K562 (cell line): ENCODE results near the gene KLRC2. TPM values are rescaled to one million over a fixed set of nuclear protein-coding genes. Genes with fewer than 3 reads are reported as not detected.
"Not testable (repeated sequence)": the region's sequence is repeated elsewhere in the genome, so short reads cannot be mapped to it uniquely, and the experiment has no call there.

Experiments used
- ATAC-seq: fragments of 200-7000 bp; cut with Tn5 transposase; 3 replicates; pipeline ENCODE4 v1.9.1; 2020; ENCODE audit warnings: moderate library complexity
- BruUV-seq: library from RNA; stranded (reverse); fragments of 400-500 nt; replicated peaks from 2 replicates; lab custom pipeline; 2021; lab: Mats Ljungman, UMichigan
- CTCF ChIA-PET: fragments of 300-600 bp; formaldehyde crosslinking; extraction: SDS; loops from one replicate; lab custom pipeline; 2021; ENCODE audit warnings: low intra/inter-chr PET ratio; lab: Yijun Ruan, JAX
- POLR2A ChIA-PET: fragments of 300-600, 350-650 bp; sonication (Branson Sonifier 250); formaldehyde crosslinking; extraction: SDS; loops from one replicate; lab custom pipeline; 2021; ENCODE audit warnings: antibody characterized with exemption, inconsistent platforms; lab: Yijun Ruan, JAX
- DNase-seq, 4 experiments: peaks; one replicate each; pipeline versions ENCODE4 v3.0.0 to v3.0.0-alpha.2; 2011 to 2018; ENCODE audit warnings: low spot score in 3 of 4, mixed read lengths in 3 of 4; ENCODE audit errors: extremely low read depth in 1 of 4
- FAIRE-seq: peaks from 2 replicates; lab custom pipeline; 2011; peaks lifted over from hg19 to GRCh38; lab: Jason Lieb, UNC
- H2AFZ ChIP-seq: 2 replicates; pipeline ENCODE4 v1.6.0; 2011; ENCODE audit warnings: low read depth, low read length, control low read depth, inconsistent platforms
- H3K27ac ChIP-seq: fragments of 200-600 bp; 3 replicates; pipeline ENCODE4 v1.8.0; 2011; ENCODE audit warnings: low read depth, mild to moderate bottlenecking, control low read depth, inconsistent platforms, low read length, moderate library complexity, mixed read lengths; ENCODE audit errors: extremely low read depth
- H3K27me3 ChIP-seq, 2 experiments: fragments of 300-600 bp in 1 of 2; 2 replicates in 1 of 2; 3 replicates in 1 of 2; pipeline versions ENCODE4 v1.6.0 to v1.8.0; 2011; ENCODE audit warnings: inconsistent platforms in 2 of 2, low read length in 2 of 2, mild to moderate bottlenecking in 1 of 2, mixed read lengths in 1 of 2, moderate library complexity in 1 of 2; ENCODE audit not compliant: control insufficient read depth in 2 of 2, insufficient read depth in 2 of 2
- H3K36me3 ChIP-seq: fragments of 300-600 bp; 3 replicates; pipeline ENCODE4 v1.8.0; 2011; ENCODE audit warnings: mild to moderate bottlenecking, low read length, inconsistent platforms; ENCODE audit not compliant: control insufficient read depth, insufficient read depth
- H3K4me1 ChIP-seq, 2 experiments: fragments of 200-600 bp in 1 of 2; replicated peaks in 1 of 2; 2 replicates in 1 of 2; 3 replicates in 1 of 2; pipeline versions ENCODE4 v1.5.1 to v1.8.0; 2011; ENCODE audit warnings: inconsistent platforms in 2 of 2, low read length in 2 of 2, mild to moderate bottlenecking in 1 of 2, mixed read lengths in 1 of 2, moderate library complexity in 1 of 2; ENCODE audit not compliant: control insufficient read depth in 2 of 2, insufficient read depth in 2 of 2
- H3K4me2 ChIP-seq: 2 replicates; pipeline ENCODE4 v1.6.1; 2011; ENCODE audit warnings: low read length, control low read depth, inconsistent platforms, mixed read lengths; ENCODE audit not compliant: insufficient read depth
- H3K4me3 ChIP-seq: fragments of 200-600 bp; sonication (generic), shearing (Covaris generic); 2 replicates; pipeline ENCODE4 v1.5.1; 2016; ENCODE audit warnings: control low read depth, inconsistent platforms
- H3K79me2 ChIP-seq: fragments of 200-600 bp; 3 replicates; pipeline ENCODE4 v1.8.0; 2011; ENCODE audit warnings: low read length, inconsistent platforms; ENCODE audit not compliant: control insufficient read depth, insufficient read depth
- H3K9ac ChIP-seq, 2 experiments: 2 replicates each; pipeline versions ENCODE4 v1.6.0 to v1.6.1; 2011; ENCODE audit warnings: low read depth in 2 of 2, low read length in 2 of 2, control low read depth in 1 of 2, inconsistent platforms in 1 of 2, mild to moderate bottlenecking in 1 of 2, mixed read lengths in 1 of 2; ENCODE audit not compliant: insufficient read depth in 1 of 2
- H3K9me1 ChIP-seq: one replicate; pipeline ENCODE4 v1.6.0; 2011; ENCODE audit warnings: inconsistent platforms, mild to moderate bottlenecking, low read length, moderate library complexity; ENCODE audit not compliant: control insufficient read depth, insufficient read depth
- H3K9me3 ChIP-seq: replicated peaks from 2 replicates; pipeline ENCODE4 v1.5.1; 2011; ENCODE audit warnings: low read depth, low read length, inconsistent platforms; ENCODE audit not compliant: control insufficient read depth, insufficient read depth
- H4K20me1 ChIP-seq: replicated peaks from 2 replicates; pipeline ENCODE4 v1.6.1; 2011; ENCODE audit warnings: low read length, inconsistent platforms, mixed read lengths; ENCODE audit not compliant: control insufficient read depth, insufficient read depth
- BRCA1 ChIP-seq, 2 experiments: fragments of 450-650 bp in 1 of 2; sonication (generic) in 1 of 2; formaldehyde crosslinking in 1 of 2; IDR thresholded peaks; 2 replicates each; pipeline versions ENCODE4 v1.5.0 to v1.6.1; 2017 to 2020; ENCODE audit warnings: mild to moderate bottlenecking in 1 of 2, missing genetic modification reagents in 1 of 2
- CBX2 ChIP-seq: fragments of 200-600 bp; sonication (generic); IDR thresholded peaks from one replicate; pipeline ENCODE4 v1.6.1; 2012; ENCODE audit warnings: mild to moderate bottlenecking, low read length, inconsistent platforms; ENCODE audit not compliant: insufficient read depth, poor library complexity, severe bottlenecking
- CTBP1 ChIP-seq: fragments of 450-650 bp; IDR thresholded peaks from 2 replicates; pipeline ENCODE4 v1.6.1; 2016; ENCODE audit warnings: borderline replicate concordance
- CTCFL ChIP-seq: IDR thresholded peaks from 2 replicates; pipeline ENCODE4 v1.6.1; 2011; ENCODE audit warnings: borderline replicate concordance, low read depth, mild to moderate bottlenecking, moderate library complexity, low read length; ENCODE audit not compliant: insufficient read depth, poor library complexity, severe bottlenecking
- HDAC8 ChIP-seq: fragments of 450-650 bp; IDR thresholded peaks from 2 replicates; pipeline ENCODE4 v1.6.1; 2016; ENCODE audit warnings: mild to moderate bottlenecking, missing genetic modification characterization, moderate library complexity, missing compliant biosample characterization
- MBD2 ChIP-seq: sonication (generic); IDR thresholded peaks from 2 replicates; pipeline ENCODE4 v1.6.1; 2016; ENCODE audit warnings: low read depth, borderline replicate concordance
- NCOR1 ChIP-seq: fragments of 450-650 bp; IDR thresholded peaks from 2 replicates; pipeline ENCODE4 v1.6.1; 2016; ENCODE audit warnings: mild to moderate bottlenecking, moderate library complexity
- POLR2A ChIP-seq: fragments of 450-650 bp; conservative IDR thresholded peaks from 2 replicates; pipeline ENCODE4 v1.6.1; 2016
- RBM15 ChIP-seq: fragments of 200-400 bp; formaldehyde crosslinking; IDR thresholded peaks from 2 replicates; pipeline ENCODE4 v1.6.1; 2018; ENCODE audit warnings: mild to moderate bottlenecking, low read length, moderate library complexity; ENCODE audit not compliant: insufficient read depth
- SNIP1 ChIP-seq: fragments of 450-650 bp; IDR thresholded peaks from 2 replicates; pipeline ENCODE4 v1.7.1; 2017; ENCODE audit warnings: low read depth, mild to moderate bottlenecking
- ZC3H4 ChIP-seq: sonication (generic); formaldehyde crosslinking; IDR thresholded peaks from 2 replicates; pipeline ENCODE4 v1.9.0; 2021; ENCODE audit warnings: missing genetic modification reagents, borderline replicate concordance
- ZEB2 ChIP-seq: fragments of 450-650 bp; IDR thresholded peaks from 2 replicates; pipeline ENCODE4 v1.6.1; 2016
- ZZZ3 ChIP-seq: fragments of 450-650 bp; IDR thresholded peaks from 2 replicates; pipeline ENCODE4 v1.6.1; 2016; ENCODE audit warnings: antibody characterized with exemption, mild to moderate bottlenecking, moderate library complexity
- WGBS: fragments of 100-300 bp; shearing (Covaris generic); methylation state at CpG from one replicate; pipeline ENCODE4 v1.1.6; 2016; ENCODE audit warnings: low coverage, mixed read lengths; ENCODE audit not compliant: insufficient coverage; ENCODE audit errors: missing lambda C conversion rate; 5-methylcytosine and 5-hydroxymethylcytosine counted together
- in situ Hi-C: fragments of 300-500 bp; cut with MboI; formaldehyde crosslinking; loops from 4 replicates; pipeline ENCODE4 v1.15.0; 2018; ENCODE audit warnings: inconsistent platforms, mixed read lengths
- intact Hi-C: fragments of 100-400 bp; cut with micrococcal nuclease; formaldehyde crosslinking; loops from 2 replicates; pipeline ENCODE4 v1.14.2; 2022
- polyA plus RNA-seq, 8 experiments: library from polyadenylated mRNA; depleted of rRNA in 4 of 8; stranded (reverse) in 5 of 8; unstranded in 3 of 8; fragments of >200 nt; fragmentation: Nextera tagmentation in 2 of 8; fragmentation: Illumina TruSeq in 1 of 8; extraction: Ambion mirVana in 2 of 8; extraction: Trizol in 1 of 8; gene quantifications; 2 replicates each; pipeline versions ENCODE4 v1.2.1 to v1.2.3, GENCODE V29; 2011 to 2014; ENCODE audit warnings: inconsistent platforms in 1 of 8, missing spikeins in 1 of 8
- total RNA-seq, 7 experiments: library from RNA; depleted of rRNA in 6 of 7; stranded (reverse); fragments of >200 nt in 6 of 7; fragmentation: Illumina TruSeq in 2 of 7; extraction: Trizol in 2 of 7; gene quantifications; 2 replicates each; pipeline versions ENCODE4 v1.2.1 to v1.2.3, GENCODE V29; 2011 to 2021; ENCODE audit warnings: low replicate concordance in 1 of 7
- TF ChIP-seq, protein P1 (sequence below): IDR thresholded peaks from 3 replicates; pipeline ENCODE4 v1.6.1; 2011; ENCODE audit warnings: borderline replicate concordance, mild to moderate bottlenecking; ENCODE audit not compliant: insufficient read length, insufficient read depth

Gene KLRC2
- total and polyA plus RNA-seq, 9 of the 15 experiments (the other 6 are each of a cell fraction or from before 2014, with no cell fraction given): not detected

DNA sequence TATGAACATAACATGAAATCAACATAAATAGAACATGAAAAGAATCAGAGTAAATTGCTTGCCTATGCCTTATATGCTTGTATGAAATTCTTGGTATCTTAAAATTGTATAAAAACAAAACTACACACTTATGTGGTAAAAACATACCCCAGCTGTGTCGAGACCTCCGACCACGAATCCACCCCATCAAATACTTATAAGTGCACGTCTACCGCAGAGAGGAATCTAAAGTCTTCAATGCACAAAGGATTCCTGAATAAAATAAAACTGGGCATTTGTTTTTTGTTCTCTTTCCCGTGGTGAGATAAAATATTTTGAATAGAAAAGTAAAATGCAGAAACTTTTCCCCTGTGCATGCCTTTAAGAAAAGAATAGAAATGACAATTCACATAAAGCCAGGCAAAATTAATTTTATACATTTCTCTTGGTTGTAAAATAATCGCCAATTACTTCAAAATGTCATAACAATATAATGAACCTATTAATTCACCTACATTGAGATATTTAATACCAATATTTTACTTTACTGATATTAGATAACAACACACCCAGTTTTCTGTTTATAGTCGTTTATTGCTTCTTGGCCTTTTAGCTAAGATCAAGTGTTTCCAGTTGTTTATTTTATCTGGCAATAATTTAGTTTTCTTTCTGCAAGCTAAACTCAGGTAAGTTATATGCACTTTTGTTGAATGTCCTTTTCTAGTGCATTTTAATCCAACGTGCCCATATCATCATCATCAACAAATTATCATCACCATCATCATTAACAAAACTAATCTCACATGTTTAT is 47.0 kb downstream of the KLRC2 start:
- no peak for DNase-seq
- Histone ChIP-seq H3K36me3 (no peaks in the 10 kb centered on the region), H3K4me3 (no peak overlapping the region), H4K20me1 (no peaks in the 10 kb centered on the region), H3K4me1 (no peaks in the 10 kb centered on the region), H3K79me2 (no peaks in the 10 kb centered on the region), H3K9ac (no peak overlapping the region), H3K27ac (no peak overlapping the region), H2AFZ (no peak overlapping the region), H3K9me1 (no peaks in the 10 kb centered on the region), H3K4me2 (no peak overlapping the region), H3K27me3 (no peaks in the 10 kb centered on the region), H3K9me3 (no peaks in the 10 kb centered on the region)
- no TSS peak for BruUV-seq
- 42% methylated on average over 9 of the region's 9 CpGs for WGBS
- ChIA-PET POLR2A (no interaction called here), CTCF (interaction anchor here (0.7 kb wide), 1 partner anchor 101 kb away, joined by 3 read pairs; no protein-coding TSS in a partner anchor)
- no peak for ATAC-seq
- TF ChIP-seq NCOR1 (no peak), SNIP1 (no peak), CTBP1 (no peak), RBM15 (no peak), POLR2A (no peak), BRCA1 (IDR thresholded peaks at IDR 0.05) (no peak), BRCA1 (CRISPR knock-in tag; IDR thresholded peaks at IDR 0.05) (no peak), CBX2 (no peak), HDAC8 (no peak), ZEB2 (no peak), ZC3H4 (CRISPR knock-in tag) (no peak), MBD2 (no peak), CTCFL (no peak), ZZZ3 (no peak)
- TF ChIP-seq, protein P1, sequence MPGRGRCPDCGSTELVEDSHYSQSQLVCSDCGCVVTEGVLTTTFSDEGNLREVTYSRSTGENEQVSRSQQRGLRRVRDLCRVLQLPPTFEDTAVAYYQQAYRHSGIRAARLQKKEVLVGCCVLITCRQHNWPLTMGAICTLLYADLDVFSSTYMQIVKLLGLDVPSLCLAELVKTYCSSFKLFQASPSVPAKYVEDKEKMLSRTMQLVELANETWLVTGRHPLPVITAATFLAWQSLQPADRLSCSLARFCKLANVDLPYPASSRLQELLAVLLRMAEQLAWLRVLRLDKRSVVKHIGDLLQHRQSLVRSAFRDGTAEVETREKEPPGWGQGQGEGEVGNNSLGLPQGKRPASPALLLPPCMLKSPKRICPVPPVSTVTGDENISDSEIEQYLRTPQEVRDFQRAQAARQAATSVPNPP: no peak
- intact Hi-C loops (no loop called here), in situ Hi-C loops (no loop called here)
- no peak for FAIRE-seq

- H3K27ac ChIP-seq, H3K36me3 ChIP-seq, H3K4me2 ChIP-seq, in situ Hi-C loops, H3K4me1 ChIP-seq, H3K9me1 ChIP-seq, BruUV-seq, H3K79me2 ChIP-seq, H3K27me3 ChIP-seq, H2AFZ ChIP-seq, H3K4me3 ChIP-seq, FAIRE-seq, H3K9me3 ChIP-seq, H3K9ac ChIP-seq, intact Hi-C loops, CTCF ChIA-PET, H4K20me1 ChIP-seq, POLR2A ChIA-PET, DNase-seq, ATAC-seq: not testable (repeated sequence)
- WGBS: 67% methylated on average over 3 of the region's 6 CpGs
These were observed 48.3 kb downstream of the KLRC2 start for GRCh38 chr12:10387498-10387897.
